IPS-18a (cell line): ENCODE data around the gene SYNM.

Experiments
- H3K27ac ChIP-seq: one replicate; pipeline ENCODE4 v1.5.1; 2013; ENCODE audit warnings: low read length
- H3K27me3 ChIP-seq: one replicate; pipeline ENCODE4 v1.6.1; 2013; ENCODE audit warnings: mild to moderate bottlenecking, low read length; ENCODE audit not compliant: control insufficient read depth, insufficient read depth
- H3K36me3 ChIP-seq: one replicate; pipeline ENCODE4 v1.6.1; 2013; ENCODE audit warnings: low read depth, low read length; ENCODE audit not compliant: control insufficient read depth
- H3K4me1 ChIP-seq: one replicate; pipeline ENCODE4 v1.6.1; 2013; ENCODE audit warnings: low read depth, low read length; ENCODE audit not compliant: control insufficient read depth
- H3K4me3 ChIP-seq: one replicate; pipeline ENCODE4 v1.5.1; 2013; ENCODE audit warnings: low read length
- H3K9ac ChIP-seq: one replicate; pipeline ENCODE4 v1.6.1; 2013; ENCODE audit warnings: mild to moderate bottlenecking, low read length, moderate library complexity
- H3K9me3 ChIP-seq: one replicate; pipeline ENCODE4 v1.6.1; 2013; ENCODE audit warnings: low read depth, low read length; ENCODE audit not compliant: control insufficient read depth

The SYNM gene

GRCh38 chr15:99128411-99128810 is 23.5 kb downstream of the SYNM start:
- H3K4me3 ChIP-seq = no peak overlapping the region
- H3K4me1 ChIP-seq = peaks cover 4% of the 10 kb centered on the region
- no peaks in the 10 kb centered on the region for H3K36me3 ChIP-seq
- H3K9me3 ChIP-seq = no peaks in the 10 kb centered on the region
- no peaks in the 10 kb centered on the region for H3K27me3 ChIP-seq
- no peak overlapping the region for H3K27ac ChIP-seq
- H3K9ac ChIP-seq = no peak overlapping the region

GRCh38 chr15:99129644-99130043 is 24.8 kb downstream of the SYNM start:
- Histone ChIP-seq H3K27ac (no peak overlapping the region), H3K9me3 (no peaks in the 10 kb centered on the region), H3K27me3 (no peaks in the 10 kb centered on the region), H3K9ac (no peak overlapping the region), H3K4me1 (no peaks in the 10 kb centered on the region), H3K4me3 (no peak overlapping the region), H3K36me3 (no peaks in the 10 kb centered on the region)

- no peaks in the 10 kb centered on the region for H3K36me3 ChIP-seq
- no peaks in the 10 kb centered on the region for H3K9me3 ChIP-seq
- H3K4me1 ChIP-seq = no peaks in the 10 kb centered on the region
- no peaks in the 10 kb centered on the region for H3K27me3 ChIP-seq
- H3K4me3 ChIP-seq = no peak overlapping the region
- no peak overlapping the region for H3K27ac ChIP-seq
- no peak overlapping the region for H3K9ac ChIP-seq
Measured at GRCh38 chr15:99130314-99130713, 25.4 kb downstream of the SYNM start.

- H3K27me3 ChIP-seq = no peaks in the 10 kb centered on the region
- no peaks in the 10 kb centered on the region for H3K36me3 ChIP-seq
- no peak overlapping the region for H3K27ac ChIP-seq
- no peak overlapping the region for H3K9ac ChIP-seq
- no peaks in the 10 kb centered on the region for H3K9me3 ChIP-seq
- H3K4me3 ChIP-seq = no peak overlapping the region
- H3K4me1 ChIP-seq = no peaks in the 10 kb centered on the region
Measured at GRCh38 chr15:99130765-99131440, 26.0 kb downstream of the SYNM start.

- H3K9ac ChIP-seq = no peak overlapping the region
- H3K4me3 ChIP-seq = no peak overlapping the region
- H3K4me1 ChIP-seq = no peaks in the 10 kb centered on the region
- no peaks in the 10 kb centered on the region for H3K36me3 ChIP-seq
- H3K27ac ChIP-seq = no peak overlapping the region
- H3K9me3 ChIP-seq = no peaks in the 10 kb centered on the region
- no peaks in the 10 kb centered on the region for H3K27me3 ChIP-seq
Measured at GRCh38 chr15:99131441-99132023, 26.7 kb downstream of the SYNM start.

GRCh38 chr15:99132122-99132521 is 27.2 kb downstream of the SYNM start:
- no peaks in the 10 kb centered on the region for H3K4me1 ChIP-seq
- H3K36me3 ChIP-seq = no peaks in the 10 kb centered on the region
- no peak overlapping the region for H3K9ac ChIP-seq
- H3K27me3 ChIP-seq = no peaks in the 10 kb centered on the region
- H3K4me3 ChIP-seq = no peak overlapping the region
- no peaks in the 10 kb centered on the region for H3K9me3 ChIP-seq
- no peak overlapping the region for H3K27ac ChIP-seq

GRCh38 chr15:99132634-99133287 is 27.9 kb downstream of the SYNM start:
- no peak overlapping the region for H3K9ac ChIP-seq
- no peak overlapping the region for H3K27ac ChIP-seq
- no peaks in the 10 kb centered on the region for H3K36me3 ChIP-seq
- H3K9me3 ChIP-seq = no peaks in the 10 kb centered on the region
- no peak overlapping the region for H3K4me3 ChIP-seq
- H3K27me3 ChIP-seq = no peaks in the 10 kb centered on the region
- no peaks in the 10 kb centered on the region for H3K4me1 ChIP-seq

GRCh38 chr15:99134317-99134821 is 29.5 kb downstream of the SYNM start:
- no peak overlapping the region for H3K4me3 ChIP-seq
- no peaks in the 10 kb centered on the region for H3K9me3 ChIP-seq
- H3K36me3 ChIP-seq = no peaks in the 10 kb centered on the region
- no peak overlapping the region for H3K9ac ChIP-seq
- no peak overlapping the region for H3K27ac ChIP-seq
- H3K27me3 ChIP-seq = no peaks in the 10 kb centered on the region
- H3K4me1 ChIP-seq = no peaks in the 10 kb centered on the region

GRCh38 chr15:99135194-99135593 is 30.3 kb downstream of the SYNM start:
- Histone ChIP-seq H3K27ac (no peak overlapping the region), H3K36me3 (no peaks in the 10 kb centered on the region), H3K27me3 (no peaks in the 10 kb centered on the region), H3K9me3 (no peaks in the 10 kb centered on the region), H3K4me3 (no peak overlapping the region), H3K9ac (no peak overlapping the region), H3K4me1 (no peaks in the 10 kb centered on the region)

GRCh38 chr15:99137111-99137546 is 32.2 kb downstream of the SYNM start:
- Histone ChIP-seq H3K9ac (no peak overlapping the region), H3K27me3 (no peaks in the 10 kb centered on the region), H3K36me3 (no peaks in the 10 kb centered on the region), H3K4me1 (peaks cover 4% of the 10 kb centered on the region), H3K27ac (no peak overlapping the region), H3K4me3 (no peak overlapping the region), H3K9me3 (no peaks in the 10 kb centered on the region)

GRCh38 chr15:99137877-99138276 is 33.0 kb downstream of the SYNM start:
- Histone ChIP-seq H3K4me3 (no peak overlapping the region), H3K4me1 (peaks cover 11% of the 10 kb centered on the region), H3K36me3 (no peaks in the 10 kb centered on the region), H3K27ac (no peak overlapping the region), H3K9me3 (no peaks in the 10 kb centered on the region), H3K9ac (no peak overlapping the region), H3K27me3 (no peaks in the 10 kb centered on the region)
